Hepatocyte (in vitro differentiated cells): ENCODE measurements around the gene STK39.

Experiments used
- EZH2 ChIP-seq: fragments of 200-600 bp; sonication (generic); IDR thresholded peaks from 2 replicates; pipeline ENCODE4 v1.6.1; 2016; ENCODE audit warnings: antibody characterized with exemption, mild to moderate bottlenecking, borderline replicate concordance
- EZH2phosphoT487 ChIP-seq: fragments of 200-600 bp; sonication (generic); IDR thresholded peaks from one replicate; pipeline ENCODE4 v1.6.1; 2018; ENCODE audit warnings: antibody characterized with exemption, mild to moderate bottlenecking, low read depth, moderate library complexity; ENCODE audit not compliant: unreplicated experiment, severe bottlenecking
- TF ChIP-seq, protein P1 (sequence below): fragments of 200-600 bp; sonication (generic); IDR thresholded peaks from 2 replicates; pipeline ENCODE4 v1.5.1; 2016; ENCODE audit warnings: antibody characterized with exemption, mild to moderate bottlenecking; ENCODE audit not compliant: poor library complexity

GRCh38 chr2:168029071-168029470 is 218.3 kb downstream of the STK39 start:
- TF ChIP-seq, protein P1, sequence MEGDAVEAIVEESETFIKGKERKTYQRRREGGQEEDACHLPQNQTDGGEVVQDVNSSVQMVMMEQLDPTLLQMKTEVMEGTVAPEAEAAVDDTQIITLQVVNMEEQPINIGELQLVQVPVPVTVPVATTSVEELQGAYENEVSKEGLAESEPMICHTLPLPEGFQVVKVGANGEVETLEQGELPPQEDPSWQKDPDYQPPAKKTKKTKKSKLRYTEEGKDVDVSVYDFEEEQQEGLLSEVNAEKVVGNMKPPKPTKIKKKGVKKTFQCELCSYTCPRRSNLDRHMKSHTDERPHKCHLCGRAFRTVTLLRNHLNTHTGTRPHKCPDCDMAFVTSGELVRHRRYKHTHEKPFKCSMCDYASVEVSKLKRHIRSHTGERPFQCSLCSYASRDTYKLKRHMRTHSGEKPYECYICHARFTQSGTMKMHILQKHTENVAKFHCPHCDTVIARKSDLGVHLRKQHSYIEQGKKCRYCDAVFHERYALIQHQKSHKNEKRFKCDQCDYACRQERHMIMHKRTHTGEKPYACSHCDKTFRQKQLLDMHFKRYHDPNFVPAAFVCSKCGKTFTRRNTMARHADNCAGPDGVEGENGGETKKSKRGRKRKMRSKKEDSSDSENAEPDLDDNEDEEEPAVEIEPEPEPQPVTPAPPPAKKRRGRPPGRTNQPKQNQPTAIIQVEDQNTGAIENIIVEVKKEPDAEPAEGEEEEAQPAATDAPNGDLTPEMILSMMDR, result no peak
- TF ChIP-seq EZH2 (no peak), EZH2phosphoT487 (no peak)
